COLO668 (cell line): ENCODE measurements around the gene GMIP.
A peak's percentile ranks its signal among the peaks of the same experiment; 100 is the strongest.
"Not testable (repeated sequence)": the region's sequence is repeated elsewhere in the genome, so short reads cannot be mapped to it uniquely, and the experiment has no call there.

Experiments used
- DNase-seq: peaks from one replicate; lab custom pipeline; 2025; ENCODE audit not compliant: unreplicated experiment; lab: John Stamatoyannopoulos, UW

GMIP gene, protein sequence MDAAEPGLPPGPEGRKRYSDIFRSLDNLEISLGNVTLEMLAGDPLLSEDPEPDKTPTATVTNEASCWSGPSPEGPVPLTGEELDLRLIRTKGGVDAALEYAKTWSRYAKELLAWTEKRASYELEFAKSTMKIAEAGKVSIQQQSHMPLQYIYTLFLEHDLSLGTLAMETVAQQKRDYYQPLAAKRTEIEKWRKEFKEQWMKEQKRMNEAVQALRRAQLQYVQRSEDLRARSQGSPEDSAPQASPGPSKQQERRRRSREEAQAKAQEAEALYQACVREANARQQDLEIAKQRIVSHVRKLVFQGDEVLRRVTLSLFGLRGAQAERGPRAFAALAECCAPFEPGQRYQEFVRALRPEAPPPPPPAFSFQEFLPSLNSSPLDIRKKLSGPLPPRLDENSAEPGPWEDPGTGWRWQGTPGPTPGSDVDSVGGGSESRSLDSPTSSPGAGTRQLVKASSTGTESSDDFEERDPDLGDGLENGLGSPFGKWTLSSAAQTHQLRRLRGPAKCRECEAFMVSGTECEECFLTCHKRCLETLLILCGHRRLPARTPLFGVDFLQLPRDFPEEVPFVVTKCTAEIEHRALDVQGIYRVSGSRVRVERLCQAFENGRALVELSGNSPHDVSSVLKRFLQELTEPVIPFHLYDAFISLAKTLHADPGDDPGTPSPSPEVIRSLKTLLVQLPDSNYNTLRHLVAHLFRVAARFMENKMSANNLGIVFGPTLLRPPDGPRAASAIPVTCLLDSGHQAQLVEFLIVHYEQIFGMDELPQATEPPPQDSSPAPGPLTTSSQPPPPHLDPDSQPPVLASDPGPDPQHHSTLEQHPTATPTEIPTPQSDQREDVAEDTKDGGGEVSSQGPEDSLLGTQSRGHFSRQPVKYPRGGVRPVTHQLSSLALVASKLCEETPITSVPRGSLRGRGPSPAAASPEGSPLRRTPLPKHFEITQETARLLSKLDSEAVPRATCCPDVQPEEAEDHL

DNA sequence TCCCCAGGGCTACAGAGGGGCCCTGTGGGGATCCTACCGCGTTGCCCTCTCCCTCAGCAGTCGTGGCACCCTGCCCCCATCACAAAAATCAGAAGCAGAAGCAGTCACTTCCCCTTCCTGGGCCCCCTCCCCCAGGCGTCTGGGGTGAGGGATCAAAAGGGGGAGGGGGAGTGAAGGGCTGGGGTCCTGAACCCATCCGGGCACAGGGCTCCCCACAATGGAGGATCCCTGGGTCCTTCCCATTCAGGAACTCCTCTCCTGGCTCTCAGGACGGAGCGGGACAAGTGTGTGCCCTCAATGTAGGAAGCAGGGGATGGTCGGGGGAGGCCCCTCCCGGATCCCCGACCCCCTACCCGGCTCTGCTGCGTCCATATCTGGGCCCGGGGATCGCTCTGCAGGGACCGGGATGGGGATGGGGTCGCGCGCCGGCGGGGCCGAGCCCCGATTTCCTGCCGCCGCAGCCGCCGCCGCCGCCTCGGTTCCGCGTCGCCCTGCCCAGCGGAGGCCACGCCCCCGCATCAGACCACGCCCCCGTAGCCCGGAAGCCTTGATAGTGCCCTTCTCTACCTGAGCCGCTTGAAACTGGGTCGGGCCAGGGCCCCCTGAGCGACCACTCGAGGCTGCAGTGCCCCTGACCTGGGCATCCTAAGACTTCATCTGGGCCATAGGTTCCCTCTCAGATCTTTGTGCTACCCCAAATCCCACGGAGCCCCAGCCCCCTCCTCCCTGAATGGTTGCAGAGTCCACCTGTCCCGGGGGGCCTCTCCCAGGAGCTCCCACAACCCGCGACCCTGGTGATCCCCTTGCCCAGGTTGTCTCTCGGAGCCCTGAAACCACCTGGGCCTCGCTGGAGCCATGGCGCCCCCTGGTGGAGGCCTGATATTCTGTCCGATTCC lies at the start of gene GMIP:
Gene GMIP, minus strand, starts transcription at position 500 of the 896 bp plus-strand sequence. Its CDS starts 128 bp downstream, at position 372.
- peak; percentile 76 for DNase-seq

DNA sequence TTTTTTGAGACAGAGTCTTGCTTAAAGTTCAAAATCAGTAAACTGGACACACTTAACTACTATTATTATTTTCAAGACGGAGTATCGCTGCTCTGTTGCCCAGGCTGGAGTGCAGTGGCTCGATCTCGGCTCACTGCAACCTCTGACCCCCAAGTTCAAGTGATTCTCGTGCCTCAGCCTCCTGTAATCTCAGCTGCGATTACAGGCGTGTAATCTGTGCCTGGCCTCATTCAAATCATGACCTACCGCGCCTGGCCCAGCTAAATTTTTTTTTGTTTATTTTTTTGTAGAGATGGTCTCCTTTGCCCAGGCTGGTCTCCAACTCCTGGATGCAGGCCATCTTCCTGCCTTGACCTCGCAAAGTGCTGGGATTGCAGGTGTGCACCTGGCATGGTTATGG lies 48.2 kb upstream of the GMIP start:
- DNase-seq: no peak

DNA sequence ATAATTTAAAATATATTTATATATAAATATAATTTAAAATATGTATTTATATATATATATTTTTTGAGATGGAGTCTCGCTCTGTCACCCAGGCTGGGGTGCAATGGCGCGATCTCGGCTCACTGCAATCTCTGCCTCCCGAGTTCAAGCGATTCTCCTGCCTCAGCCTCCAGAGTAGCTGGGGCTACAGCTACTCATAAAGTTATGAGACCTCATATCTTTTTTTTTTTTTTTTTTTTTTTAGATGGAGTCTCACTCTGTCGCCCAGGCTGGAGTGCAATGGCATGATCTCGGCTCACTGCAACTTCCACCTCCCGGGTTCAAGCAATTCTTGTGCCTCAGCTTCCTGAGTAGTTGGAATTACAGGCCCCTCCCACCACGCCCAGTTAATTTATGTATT lies 45.6 kb upstream of the GMIP start:
- DNase-seq: not testable (repeated sequence)

DNA sequence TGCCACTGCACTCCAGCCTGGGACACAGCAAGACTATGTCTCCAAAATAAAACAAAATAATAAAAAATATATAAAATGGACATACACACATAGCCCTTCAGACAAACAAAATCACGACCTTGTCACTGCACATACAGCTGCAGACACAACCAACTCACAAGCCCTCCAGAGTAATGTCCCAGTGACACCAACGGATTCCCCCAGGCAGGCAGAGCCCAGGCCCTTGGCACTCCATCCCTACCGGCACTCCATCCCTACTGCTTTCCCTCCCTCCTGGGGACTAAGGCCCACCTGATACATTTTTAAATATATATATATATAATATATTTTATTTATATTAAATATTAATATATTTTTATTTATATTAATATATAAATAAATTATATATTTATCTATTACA lies 43.6 kb upstream of the GMIP start:
- peak; percentile 7 for DNase-seq

DNA sequence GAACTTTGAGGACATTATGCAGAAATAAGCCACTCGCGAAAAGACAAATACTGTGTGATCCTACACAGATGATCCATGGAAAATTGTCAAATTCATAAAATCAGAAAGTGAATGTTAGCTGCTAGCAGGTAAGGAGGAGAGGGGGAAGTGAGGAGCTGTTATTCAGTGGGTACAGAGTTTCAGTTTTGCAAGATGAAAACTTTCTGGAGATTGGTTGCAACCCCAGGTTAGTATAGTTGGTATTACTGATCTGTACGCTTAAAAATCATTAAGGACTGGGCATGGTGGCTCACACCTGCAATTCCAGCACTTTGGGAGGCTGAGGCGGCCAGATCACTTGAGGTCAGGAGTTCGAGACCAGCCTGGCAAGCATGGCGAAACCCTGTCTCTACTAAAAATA lies 43.1 kb upstream of the GMIP start:
- DNase-seq: no peak

DNA sequence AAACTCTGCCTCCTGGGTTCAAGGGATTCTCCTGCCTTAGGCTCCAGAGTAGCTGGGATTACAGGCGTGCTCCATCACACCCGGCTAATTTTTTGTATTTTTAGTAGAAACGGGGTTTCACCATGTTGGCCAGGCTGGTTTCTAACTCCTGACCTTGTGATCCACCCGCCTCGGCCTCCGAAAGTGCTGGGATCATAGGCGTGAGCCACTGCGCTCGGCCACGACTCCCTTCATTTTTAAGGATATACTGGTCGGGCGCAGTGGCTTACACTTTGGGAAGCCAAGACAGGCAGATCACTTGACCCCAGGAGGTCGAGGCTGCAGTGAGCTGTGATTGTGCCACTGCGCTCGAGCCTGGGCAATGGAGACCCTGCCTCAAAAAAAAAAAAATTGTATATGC lies 42.7 kb upstream of the GMIP start:
- not testable (repeated sequence) for DNase-seq

DNA sequence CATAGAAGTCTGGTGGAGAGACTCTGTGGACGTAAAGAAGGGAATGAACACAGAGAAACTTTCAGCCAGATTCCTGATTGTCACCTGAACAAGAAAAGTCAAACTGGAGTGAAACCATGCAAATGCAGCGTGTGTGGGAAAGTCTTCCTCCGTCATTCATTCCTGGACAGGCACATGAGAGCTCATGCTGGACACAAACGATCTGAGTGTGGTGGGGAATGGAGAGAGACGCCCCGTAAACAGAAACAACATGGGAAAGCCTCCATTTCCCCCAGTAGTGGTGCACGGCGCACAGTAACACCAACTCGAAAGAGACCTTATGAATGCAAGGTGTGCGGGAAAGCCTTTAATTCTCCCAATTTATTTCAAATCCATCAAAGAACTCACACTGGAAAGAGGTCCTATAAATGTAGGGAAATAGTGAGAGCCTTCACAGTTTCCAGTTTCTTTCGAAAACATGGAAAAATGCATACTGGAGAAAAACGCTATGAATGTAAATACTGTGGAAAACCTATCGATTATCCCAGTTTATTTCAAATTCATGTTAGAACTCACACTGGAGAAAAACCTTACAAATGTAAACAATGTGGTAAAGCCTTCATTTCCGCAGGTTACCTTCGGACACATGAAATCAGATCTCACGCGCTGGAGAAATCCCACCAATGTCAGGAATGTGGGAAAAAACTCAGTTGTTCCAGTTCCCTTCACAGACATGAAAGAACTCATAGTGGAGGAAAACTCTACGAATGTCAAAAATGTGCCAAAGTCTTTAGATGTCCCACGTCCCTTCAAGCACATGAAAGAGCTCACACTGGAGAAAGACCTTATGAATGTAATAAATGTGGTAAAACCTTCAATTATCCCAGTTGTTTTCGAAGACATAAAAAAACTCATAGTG lies 36.0 kb upstream of the GMIP start:
- DNase-seq: no peak

DNA sequence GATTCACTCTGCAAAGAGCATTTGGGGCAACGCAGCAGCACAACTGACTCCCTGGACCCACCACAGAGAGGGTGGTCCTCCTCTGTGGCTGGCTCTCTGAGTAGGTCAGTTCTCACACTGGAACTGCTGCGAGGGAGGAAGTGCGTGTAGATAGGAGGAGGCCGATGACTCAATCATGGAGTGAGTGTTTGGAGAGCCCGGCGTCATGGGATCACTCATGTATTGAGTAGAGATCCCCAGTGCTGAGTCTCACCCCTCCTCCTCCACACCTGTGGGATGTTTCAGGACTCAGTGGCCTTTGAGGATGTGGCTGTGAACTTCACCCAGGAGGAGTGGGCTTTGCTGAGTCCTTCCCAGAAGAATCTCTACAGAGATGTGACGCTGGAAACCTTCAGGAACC lies 34.1 kb upstream of the GMIP start:
- DNase-seq: no peak

DNA sequence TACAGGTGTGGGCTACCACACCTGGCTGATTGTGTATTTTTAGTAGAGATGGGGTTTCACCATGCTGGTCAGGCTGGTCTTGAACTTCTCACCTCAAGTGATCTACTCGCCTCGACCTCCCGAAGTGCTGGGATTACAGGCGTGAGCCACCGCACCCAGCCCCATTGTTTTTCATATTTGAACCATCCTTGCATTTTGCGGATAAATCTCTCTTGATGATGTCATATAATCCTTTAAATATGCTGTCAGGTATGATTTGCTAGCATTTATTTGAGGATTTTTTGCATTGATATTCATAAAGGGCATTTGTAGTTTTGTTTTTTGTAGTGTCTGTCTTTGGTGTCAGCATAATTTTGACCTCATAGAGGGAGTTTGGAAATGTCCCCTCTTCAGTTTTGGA lies 30.9 kb upstream of the GMIP start:
- no peak for DNase-seq

DNA sequence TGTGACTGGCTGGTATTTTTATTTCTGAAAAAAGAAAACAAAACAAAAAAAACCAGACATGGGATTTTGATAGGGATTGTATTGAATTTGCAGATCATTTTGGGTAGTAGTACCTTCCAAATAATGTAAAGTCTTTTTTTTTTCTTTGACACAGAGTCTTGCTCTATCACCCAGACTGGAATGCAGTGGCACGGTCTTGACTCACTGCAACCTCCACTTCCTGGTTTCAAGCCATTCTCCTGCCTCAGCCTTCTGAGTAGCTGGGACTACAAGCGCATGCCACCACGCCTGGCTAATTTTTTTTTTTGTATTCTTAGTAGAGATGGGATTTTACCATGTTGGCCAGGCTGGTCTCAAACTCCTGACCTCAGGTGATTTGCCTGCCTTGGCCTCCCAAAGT lies 29.4 kb upstream of the GMIP start:
- DNase-seq: no peak

DNA sequence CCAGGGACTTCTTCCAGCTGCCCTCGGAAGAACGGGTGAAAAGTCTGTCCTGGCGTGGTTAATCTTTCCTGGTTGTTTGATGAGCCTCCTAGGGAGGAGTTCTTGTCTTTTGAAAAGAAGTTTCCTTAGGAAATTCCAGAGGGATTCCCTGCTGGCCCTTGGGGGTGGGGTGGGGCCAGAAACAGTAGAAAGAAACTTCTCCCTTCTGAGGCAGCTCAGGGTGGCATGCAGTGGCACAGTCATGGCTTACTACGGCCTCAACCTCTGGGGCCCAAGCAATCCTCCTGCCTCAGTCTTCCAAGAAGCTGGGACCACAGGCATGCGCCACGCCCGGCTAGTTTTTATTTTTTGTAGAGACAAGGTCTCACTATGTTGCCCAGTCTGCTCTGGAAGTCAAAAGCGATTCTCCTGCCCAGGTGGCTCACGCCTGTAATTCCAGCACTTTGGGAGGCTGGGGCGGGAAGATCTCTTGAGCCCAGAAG lies 26.7 kb upstream of the GMIP start:
- DNase-seq: no peak

DNA sequence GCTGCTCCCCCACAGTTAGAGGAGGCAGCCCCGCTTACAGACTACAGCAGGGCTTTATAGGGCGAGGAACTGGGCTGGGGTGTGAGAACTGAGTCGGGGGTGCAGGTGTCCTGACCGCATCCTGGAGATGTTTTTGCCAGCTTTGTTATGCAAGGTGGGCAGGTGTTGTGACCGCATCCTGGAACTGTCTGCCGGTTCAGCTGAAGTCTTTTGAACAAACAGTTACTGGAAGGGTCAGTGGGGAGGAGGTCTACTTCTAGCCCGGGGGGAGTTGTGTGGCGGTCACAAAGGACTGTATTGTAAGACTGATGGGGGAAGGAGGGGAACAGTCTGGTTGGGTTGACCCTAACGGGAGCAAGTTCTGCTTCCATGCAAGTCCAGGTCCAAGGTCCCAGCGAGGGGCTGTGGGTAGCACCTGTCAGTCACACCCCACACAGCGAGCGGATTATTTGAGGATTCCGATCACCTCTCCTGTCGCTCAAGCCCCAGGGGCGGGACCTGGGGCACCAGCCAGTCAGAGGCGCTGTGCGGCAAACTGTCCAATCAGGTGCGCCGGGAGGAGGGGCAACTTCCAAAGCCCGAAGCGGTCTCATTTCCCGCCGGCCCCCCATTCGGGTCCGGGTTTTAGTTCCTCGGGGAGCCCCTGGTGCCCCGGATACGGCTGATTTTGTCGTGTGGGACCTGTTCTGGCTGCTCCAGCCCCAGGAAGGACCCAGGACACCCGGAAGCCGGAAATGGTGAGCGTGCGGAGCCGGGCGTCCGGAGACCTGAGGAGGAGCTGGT lies 25.0 kb upstream of the GMIP start, which contains the start of gene ZNF101:
Gene ZNF101, plus strand, starts transcription at position 610 of the 783 bp plus-strand sequence. Its CDS starts 125 bp downstream, at position 735.
- DNase-seq: peak; percentile 95

DNA sequence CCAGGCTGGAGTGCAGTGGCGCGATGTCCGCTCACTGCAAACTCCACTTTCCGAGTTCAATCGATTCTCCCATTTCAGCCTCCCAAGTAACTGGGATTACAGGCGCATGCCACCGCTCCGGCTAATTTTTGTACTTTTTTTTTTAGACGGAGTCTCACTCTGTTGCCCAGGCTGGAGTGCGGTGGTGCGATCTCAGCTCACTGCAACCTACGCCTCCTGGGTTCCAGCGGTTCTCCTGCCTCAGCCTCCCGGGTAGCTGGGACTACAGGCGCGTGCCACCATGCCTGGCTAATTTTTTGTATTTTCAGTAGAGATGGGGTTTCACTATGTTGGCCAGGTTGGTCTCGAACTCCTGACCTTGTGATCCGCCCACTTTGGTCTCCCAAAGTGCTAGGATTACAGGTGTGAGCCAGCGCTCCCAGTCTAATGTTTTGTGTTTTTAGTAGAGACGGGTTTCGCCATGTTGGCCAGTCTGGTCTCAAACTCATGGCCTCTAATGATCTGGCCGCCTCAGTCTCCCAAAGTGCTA lies 22.0 kb upstream of the GMIP start:
- DNase-seq: not testable (repeated sequence)

DNA sequence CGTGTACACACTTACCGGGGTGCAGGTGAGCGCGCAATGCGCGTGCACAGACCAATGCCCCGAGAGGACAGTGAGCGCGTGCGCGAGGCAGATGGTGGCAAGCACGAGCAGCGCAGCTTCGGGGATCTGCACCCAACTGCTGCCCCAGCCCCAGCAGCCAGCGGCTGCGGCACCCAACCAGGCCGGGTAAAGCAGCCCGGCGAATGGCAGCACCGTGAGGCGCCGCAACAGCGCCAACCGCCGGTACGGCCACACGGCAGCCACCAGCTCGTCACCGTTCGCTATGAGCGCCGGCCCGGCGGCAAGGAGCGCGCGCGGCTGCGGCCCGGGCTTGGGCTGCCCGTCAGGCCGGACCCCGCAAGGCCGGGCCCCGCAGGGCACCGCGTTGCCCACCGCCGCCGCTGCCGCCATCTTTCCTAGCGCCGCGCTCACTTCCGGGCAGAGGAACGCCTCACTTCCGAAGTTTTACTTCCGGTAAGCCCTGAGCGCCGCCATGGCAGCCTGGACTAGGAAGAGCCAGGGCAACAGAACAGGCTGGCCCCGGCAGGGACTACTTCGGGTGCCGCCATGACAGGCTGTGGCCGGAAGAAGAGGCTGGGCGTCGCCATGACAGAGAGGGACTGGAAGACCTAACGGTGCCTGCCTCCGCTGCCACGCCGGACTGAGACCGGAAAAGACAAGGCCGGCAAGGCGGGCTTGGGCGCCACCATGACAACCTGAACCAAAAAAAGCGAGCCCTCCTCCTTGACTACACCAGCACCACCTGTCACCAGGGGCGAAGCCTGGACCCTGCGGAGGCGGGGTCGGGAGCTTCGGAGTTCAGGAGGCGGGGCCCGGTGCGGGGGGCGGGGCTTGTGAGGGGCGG lies 20.0 kb upstream of the GMIP start, which contains the start of gene ATP13A1:
Gene ATP13A1, minus strand, starts transcription at position 421 of the 865 bp plus-strand sequence. Its CDS starts 10 bp downstream, at position 411.
- peak; percentile 97 for DNase-seq

DNA sequence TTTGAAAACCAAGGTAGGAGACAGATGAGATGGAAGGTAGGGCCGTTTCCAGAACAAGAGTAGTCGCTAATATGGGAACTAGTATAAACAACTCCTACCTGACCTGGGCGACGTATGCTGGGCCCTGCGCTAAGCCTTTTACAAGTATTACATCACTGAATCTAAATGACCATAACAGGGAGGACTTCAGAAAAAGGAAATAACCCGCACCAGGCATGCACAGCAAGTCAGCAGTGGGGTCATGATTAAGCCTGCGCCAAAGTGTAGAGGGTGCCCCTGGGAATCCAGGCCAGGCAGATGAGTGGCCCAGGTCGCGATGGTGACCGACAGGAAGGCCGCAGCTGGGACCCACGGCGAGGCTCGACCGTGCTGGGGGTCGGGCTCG lies 19.4 kb upstream of the GMIP start:
- DNase-seq: no peak

DNA sequence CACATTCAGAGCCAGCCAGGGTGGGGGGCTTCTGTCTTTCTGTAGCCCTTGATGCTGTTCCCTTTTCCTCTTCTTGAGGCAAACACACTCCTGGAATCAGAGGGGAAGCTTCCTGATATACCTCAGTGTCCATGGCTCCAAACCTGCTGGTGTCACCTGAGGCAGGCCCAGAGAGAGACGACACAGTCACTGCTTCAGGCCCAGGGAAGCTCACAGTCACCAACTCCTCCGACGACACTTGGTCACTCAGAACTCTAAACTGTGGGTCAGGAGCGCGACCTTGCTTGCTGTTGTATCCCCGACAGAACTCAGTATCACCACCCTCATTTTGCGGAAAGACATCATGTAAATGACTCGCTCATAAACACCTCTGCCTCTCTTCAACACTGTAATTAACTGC lies 18.9 kb upstream of the GMIP start:
- DNase-seq: no peak

DNA sequence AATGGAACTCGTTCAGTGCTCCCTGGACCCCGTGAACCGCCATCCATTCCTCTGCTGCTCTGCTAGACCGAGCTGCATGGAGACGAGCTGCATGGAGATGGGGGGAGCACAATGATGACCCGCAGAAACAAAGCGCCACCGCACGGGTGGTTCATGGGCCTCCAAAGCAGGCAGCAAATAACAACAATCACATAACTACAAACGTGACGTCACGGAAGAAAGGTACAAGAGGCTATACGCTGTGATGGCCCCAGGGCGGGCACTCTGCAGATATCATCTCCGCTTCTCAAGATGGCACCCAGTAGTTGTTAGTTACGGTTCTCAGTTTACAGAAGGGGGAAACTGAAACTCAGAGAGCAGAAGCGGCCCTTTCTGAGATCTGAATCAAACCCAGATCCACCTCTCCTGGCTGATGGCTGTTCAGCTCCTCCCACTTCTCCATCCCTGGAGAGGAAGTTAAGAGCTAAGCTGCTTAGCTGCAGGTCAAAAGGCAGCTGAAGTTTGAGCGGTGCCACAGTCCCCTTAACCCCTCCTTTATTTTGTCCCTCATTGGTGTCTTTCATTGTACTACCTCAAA lies 18.3 kb upstream of the GMIP start:
- no peak for DNase-seq
